Keratinocyte (primary cell): ENCODE results near the gene CAPZB. TPM values are rescaled to one million over a fixed set of nuclear protein-coding genes. Genes with fewer than 3 reads are reported as not detected.

Source experiments
- DNase-seq: peaks from one replicate; pipeline ENCODE4 v3.0.0-alpha.2; 2011; ENCODE audit warnings: low read depth, missing footprints, low spot score
- FAIRE-seq: peaks from 2 replicates; lab custom pipeline; 2011; peaks lifted over from hg19 to GRCh38; lab: Jason Lieb, UNC
- H2AFZ ChIP-seq: 2 replicates; pipeline ENCODE4 v1.6.0; 2012; ENCODE audit warnings: low read length, control low read depth, inconsistent platforms; ENCODE audit not compliant: control insufficient read depth
- H3K27ac ChIP-seq: 2 replicates; pipeline ENCODE4 v1.5.1; 2011; ENCODE audit warnings: low read length; ENCODE audit not compliant: control insufficient read depth, insufficient read depth
- H3K27me3 ChIP-seq: 3 replicates; pipeline ENCODE4 v1.6.0; 2011; ENCODE audit warnings: low read length; ENCODE audit not compliant: control insufficient read depth, insufficient read depth; ENCODE audit errors: extremely low read depth
- H3K36me3 ChIP-seq, 2 experiments: 2 replicates in 1 of 2; 3 replicates in 1 of 2; pipeline ENCODE4 v1.5.1; 2011; ENCODE audit warnings: low read length in 2 of 2, mild to moderate bottlenecking in 1 of 2; ENCODE audit not compliant: control insufficient read depth in 2 of 2, insufficient read depth in 2 of 2; ENCODE audit errors: extremely low read depth in 1 of 2
- H3K4me1 ChIP-seq: 3 replicates; pipeline ENCODE4 v1.5.1; 2011; ENCODE audit warnings: low read length; ENCODE audit not compliant: control insufficient read depth, insufficient read depth; ENCODE audit errors: extremely low read depth
- H3K4me2 ChIP-seq: 3 replicates; pipeline ENCODE4 v1.6.0; 2011; ENCODE audit warnings: low read depth, low read length; ENCODE audit not compliant: control insufficient read depth, insufficient read depth; ENCODE audit errors: extremely low read depth
- H3K4me3 ChIP-seq, 3 experiments: fragments of 200-600 bp in 1 of 3; sonication (generic) in 1 of 3; 2 replicates in 2 of 3; 3 replicates in 1 of 3; pipeline ENCODE4 v1.5.1; 2011 to 2016; ENCODE audit warnings: low read length in 3 of 3, mild to moderate bottlenecking in 3 of 3, control low read depth in 2 of 3, inconsistent platforms in 1 of 3, low read depth in 1 of 3, mixed read lengths in 1 of 3, mixed run types in 1 of 3, moderate library complexity in 1 of 3; ENCODE audit not compliant: control insufficient read depth in 2 of 3, insufficient read depth in 2 of 3; ENCODE audit errors: extremely low read depth in 1 of 3
- H3K79me2 ChIP-seq: 2 replicates; pipeline ENCODE4 v1.6.0; 2012; ENCODE audit warnings: low read length; ENCODE audit not compliant: control insufficient read depth, insufficient read depth
- H3K9ac ChIP-seq: 3 replicates; pipeline ENCODE4 v1.6.0; 2011; ENCODE audit warnings: low read length; ENCODE audit not compliant: control insufficient read depth, insufficient read depth; ENCODE audit errors: extremely low read depth
- H3K9me1 ChIP-seq: 3 replicates; pipeline ENCODE4 v1.6.0; 2011; ENCODE audit warnings: low read length; ENCODE audit not compliant: control insufficient read depth, insufficient read depth; ENCODE audit errors: extremely low read depth
- H3K9me3 ChIP-seq: 2 replicates; pipeline ENCODE4 v1.5.1; 2012; ENCODE audit warnings: low read depth, low read length; ENCODE audit not compliant: control insufficient read depth
- H4K20me1 ChIP-seq: 3 replicates; pipeline ENCODE4 v1.6.0; 2011; ENCODE audit warnings: low read length; ENCODE audit not compliant: control insufficient read depth, insufficient read depth; ENCODE audit errors: extremely low read depth
- CTCF ChIP-seq, 3 experiments: IDR thresholded peaks in 1 of 3; conservative IDR thresholded peaks in 1 of 3; optimal IDR thresholded peaks in 1 of 3; 2 replicates in 2 of 3; 3 replicates in 1 of 3; pipeline versions ENCODE3 to v1.5.1; 2011; ENCODE audit warnings: low read length in 3 of 3, mild to moderate bottlenecking in 3 of 3, moderate library complexity in 2 of 3, control low read depth in 1 of 3, inconsistent platforms in 1 of 3; ENCODE audit not compliant: insufficient read depth in 2 of 3; ENCODE audit errors: extremely low read depth in 1 of 3
- EZH2 ChIP-seq: IDR thresholded peaks from one replicate; pipeline ENCODE4 v1.6.1; 2012; ENCODE audit warnings: inconsistent platforms, mild to moderate bottlenecking, low read length, moderate library complexity
- dilution Hi-C: fragments of 300-500 bp; cut with MboI; formaldehyde crosslinking; loops from one replicate; pipeline ENCODE4 v1.7.0; 2020; ENCODE audit warnings: low sequenced_read_pairs; ENCODE audit not compliant: extremely low pct_ligation_motif_present
- polyA plus RNA-seq, 5 experiments: library from polyadenylated mRNA; depleted of rRNA in 3 of 5; stranded (reverse) in 3 of 5; stranded (forward) in 1 of 5; unstranded in 1 of 5; fragments of >200 nt; gene quantifications; 1 replicate in 1 of 5; 2 replicates in 3 of 5; 3 replicates in 1 of 5; pipeline versions ENCODE4 v1.2.1 to v1.2.3, GENCODE V29; 2011 to 2012; ENCODE audit warnings: missing spikeins in 2 of 5, low read depth in 1 of 5, low replicate concordance in 1 of 5

The CAPZB gene
- polyA plus RNA-seq, 1 donor (not counting 4 experiments of a cell fraction or from before 2014, with no cell fraction given), result 193 TPM

DNA sequence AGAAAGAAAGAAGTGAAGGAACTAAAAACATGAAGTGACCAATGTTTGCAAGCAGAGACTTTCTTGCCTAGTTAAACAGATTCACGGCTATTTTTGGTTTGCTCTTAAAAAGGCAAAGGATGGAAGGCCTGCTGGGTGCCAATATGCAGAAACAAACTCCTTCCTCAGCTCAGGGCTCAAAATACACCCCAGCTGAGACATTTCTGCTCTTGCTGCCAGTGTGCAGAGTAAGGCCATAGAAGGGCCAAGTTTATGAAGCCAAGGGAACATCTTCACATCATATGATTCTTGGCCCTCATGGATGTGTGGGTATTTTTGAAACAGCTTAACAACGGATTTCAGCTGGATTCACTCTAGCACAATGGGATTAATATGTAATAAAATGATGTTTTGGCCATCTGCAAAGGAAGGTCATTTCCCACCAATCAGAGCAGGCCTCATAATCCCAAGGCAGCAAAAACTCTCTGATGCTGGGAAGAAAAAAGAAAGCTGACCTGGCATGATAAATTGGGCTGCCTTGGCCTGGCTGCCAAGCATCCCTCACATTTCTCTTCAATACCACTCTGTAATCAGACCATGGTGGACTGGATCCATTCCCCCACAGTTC, 70.7 kb downstream of the CAPZB start:
- Histone ChIP-seq H3K4me2 (no peak overlapping the region), H3K27me3 (no peaks in the 10 kb centered on the region), H3K79me2 (peaks cover 81% of the 10 kb centered on the region), H3K36me3 (peaks cover 16% of the 10 kb centered on the region in 2 experiments), H3K9ac (no peak overlapping the region), H3K9me1 (peaks cover 3% of the 10 kb centered on the region), H3K4me3 (no peak overlapping the region), H3K4me1 (no peaks in the 10 kb centered on the region), H3K9me3 (no peaks in the 10 kb centered on the region), H3K27ac (no peak overlapping the region), H4K20me1 (peaks cover 16% of the 10 kb centered on the region), H2AFZ (no peak overlapping the region)
- no peak for TF ChIP-seq CTCF (optimal IDR thresholded peaks at IDR 0.05 in 1 of 3, IDR thresholded peaks at IDR 0.05 in 1 of 3, conservative IDR thresholded peaks at IDR 0.05 in 1 of 3; ENCODE audit: extremely low read depth in 1 of 3, insufficient read depth in 2 of 3, low read length in 3 of 3)
- no peak for TF ChIP-seq EZH2
- dilution Hi-C loops, result no loop called here
- FAIRE-seq (no peak), DNase-seq (no peak)

DNA sequence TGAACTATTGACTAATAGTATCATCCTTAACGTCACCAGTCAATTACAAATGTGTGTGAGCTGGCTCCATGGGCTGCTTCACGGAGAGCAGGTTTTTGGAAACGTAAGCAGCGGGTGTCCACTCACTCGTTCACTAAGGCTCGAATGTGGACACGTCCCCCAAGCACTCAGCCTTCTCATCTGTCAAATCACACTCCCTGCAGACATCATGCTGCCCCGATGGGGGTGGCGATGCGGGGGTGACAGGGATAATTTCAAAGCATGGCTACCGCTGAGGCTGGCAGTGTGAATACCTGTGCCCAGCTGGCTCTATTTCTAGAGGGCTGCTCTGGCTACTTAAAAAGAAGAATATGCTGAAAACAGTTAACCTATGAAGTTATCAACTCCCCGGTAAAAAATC, 71.3 kb downstream of the CAPZB start:
- dilution Hi-C loops, result no loop called here
- Histone ChIP-seq H3K4me3 (no peak overlapping the region), H3K36me3 (peaks cover 12 to 16% of the 10 kb centered on the region in 2 experiments), H3K27me3 (no peaks in the 10 kb centered on the region), H3K4me1 (no peaks in the 10 kb centered on the region), H3K4me2 (no peak overlapping the region), H3K9ac (no peak overlapping the region), H3K9me3 (no peaks in the 10 kb centered on the region), H3K27ac (no peak overlapping the region), H4K20me1 (peaks cover 16% of the 10 kb centered on the region), H3K9me1 (peaks cover 3% of the 10 kb centered on the region), H3K79me2 (peaks cover 78% of the 10 kb centered on the region), H2AFZ (no peak overlapping the region)
- no peak for TF ChIP-seq EZH2
- TF ChIP-seq CTCF (optimal IDR thresholded peaks at IDR 0.05 in 1 of 3, IDR thresholded peaks at IDR 0.05 in 1 of 3, conservative IDR thresholded peaks at IDR 0.05 in 1 of 3; ENCODE audit: extremely low read depth in 1 of 3, insufficient read depth in 2 of 3, low read length in 3 of 3), result no peak
- no peak for FAIRE-seq
- no peak for DNase-seq
